Activated CD4-positive, alpha-beta T cell treated with anti-CD3 and anti-CD28 coated beads, Interleukin-2, amount 50 U/mL, for 4 hours (primary cell): ENCODE measurements around the gene C1orf198.

Source experiments
- DNase-seq, 2 experiments: peaks; one replicate each; pipeline ENCODE4 v3.0.0-alpha.2; 2020

C1orf198 gene

GRCh38 chr1:230891413-230891812, 23.1 kb upstream of the C1orf198 start:
- DNase-seq: no peak

GRCh38 chr1:230884646-230885045, 16.3 kb upstream of the C1orf198 start:
- DNase-seq: no peak

GRCh38 chr1:230883967-230884366, 15.6 kb upstream of the C1orf198 start:
- no peak for DNase-seq

GRCh38 chr1:230879778-230880177, 11.5 kb upstream of the C1orf198 start:
- no peak for DNase-seq

- no peak for DNase-seq
Measured at GRCh38 chr1:230878591-230878990, 10.3 kb upstream of the C1orf198 start.

GRCh38 chr1:230877924-230878590, 9.7 kb upstream of the C1orf198 start:
- DNase-seq: no peak

- DNase-seq: no peak
Measured at GRCh38 chr1:230877146-230877923, 9.0 kb upstream of the C1orf198 start.

- no peak for DNase-seq
Measured at GRCh38 chr1:230876660-230877059, 8.3 kb upstream of the C1orf198 start.

GRCh38 chr1:230875370-230875769, 7.0 kb upstream of the C1orf198 start:
- DNase-seq: no peak

- no peak for DNase-seq
Measured at GRCh38 chr1:230870916-230871315, 2.6 kb upstream of the C1orf198 start.

GRCh38 chr1:230869500-230869899, 1.2 kb upstream of the C1orf198 start:
- DNase-seq: no peak

GRCh38 chr1:230868736-230869385, 540 bp upstream of the C1orf198 start:
- DNase-seq: no peak

- DNase-seq: no peak
Measured at GRCh38 chr1:230867101-230867902, 1.0 kb downstream of the C1orf198 start.

GRCh38 chr1:230866171-230867070, 1.9 kb downstream of the C1orf198 start:
- no peak for DNase-seq

- DNase-seq: no peak
Measured at GRCh38 chr1:230865062-230865817, 3.1 kb downstream of the C1orf198 start.

- no peak for DNase-seq
Measured at GRCh38 chr1:230864441-230864840, 3.9 kb downstream of the C1orf198 start.

- no peak for DNase-seq
Measured at GRCh38 chr1:230863449-230863848, 4.9 kb downstream of the C1orf198 start.

GRCh38 chr1:230861970-230862595, 6.2 kb downstream of the C1orf198 start:
- no peak for DNase-seq

- DNase-seq: no peak
Measured at GRCh38 chr1:230861489-230861888, 6.8 kb downstream of the C1orf198 start.

- no peak for DNase-seq
Measured at GRCh38 chr1:230860617-230861384, 7.5 kb downstream of the C1orf198 start.
